SH-SY5Y (cell line): ENCODE measurements around the gene PROK2.

Experiments used
- GATA2 ChIP-seq: IDR thresholded peaks from 2 replicates; pipeline ENCODE4 v1.6.1; 2011; ENCODE audit warnings: mild to moderate bottlenecking, low read depth, low read length
- GATA3 ChIP-seq: IDR thresholded peaks from 2 replicates; pipeline ENCODE4 v1.6.1; 2011; ENCODE audit warnings: low read depth, mild to moderate bottlenecking, low read length, moderate library complexity

PROK2 gene

GRCh38 chr3:71733319-71733718, 51.6 kb downstream of the PROK2 start:
- no peak for TF ChIP-seq GATA3
- no peak for TF ChIP-seq GATA2

- TF ChIP-seq GATA3: no peak
- TF ChIP-seq GATA2: no peak
Observed at GRCh38 chr3:71732637-71733036, 52.3 kb downstream of the PROK2 start.

GRCh38 chr3:71728632-71729342, 56.2 kb downstream of the PROK2 start:
- no peak for TF ChIP-seq GATA2
- TF ChIP-seq GATA3: no peak

- TF ChIP-seq GATA3 (no peak), GATA2 (no peak)
Observed at GRCh38 chr3:71726146-71726545, 58.8 kb downstream of the PROK2 start.

- TF ChIP-seq GATA2 (no peak), GATA3 (no peak)
Observed at GRCh38 chr3:71725271-71725991, 59.5 kb downstream of the PROK2 start, which contains the start of gene EIF4E3. Gene EIF4E3, minus strand, starts transcription at chr3:71725402. Its CDS starts 35 bp downstream, at chr3:71725367.

GRCh38 chr3:71724584-71725270, 60.2 kb downstream of the PROK2 start:
- TF ChIP-seq GATA3 (no peak), GATA2 (no peak)

- TF ChIP-seq GATA2 (no peak), GATA3 (no peak)
Observed at GRCh38 chr3:71724171-71724453, 60.8 kb downstream of the PROK2 start.

- no peak for TF ChIP-seq GATA3
- TF ChIP-seq GATA2: no peak
Observed at GRCh38 chr3:71723452-71724170, 61.3 kb downstream of the PROK2 start.

- TF ChIP-seq GATA3 (no peak), GATA2 (no peak)
Observed at GRCh38 chr3:71722693-71723092, 62.3 kb downstream of the PROK2 start.
